GM12873 (cell line): ENCODE measurements around the gene WFS1.

Source experiments
- CTCF ChIP-seq: IDR thresholded peaks from 2 replicates; pipeline ENCODE4 v1.5.1; 2012; ENCODE audit warnings: low read depth, mild to moderate bottlenecking, moderate library complexity, low read length, control low read depth; ENCODE audit not compliant: insufficient read depth; ENCODE audit errors: missing control alignments

Gene WFS1

DNA sequence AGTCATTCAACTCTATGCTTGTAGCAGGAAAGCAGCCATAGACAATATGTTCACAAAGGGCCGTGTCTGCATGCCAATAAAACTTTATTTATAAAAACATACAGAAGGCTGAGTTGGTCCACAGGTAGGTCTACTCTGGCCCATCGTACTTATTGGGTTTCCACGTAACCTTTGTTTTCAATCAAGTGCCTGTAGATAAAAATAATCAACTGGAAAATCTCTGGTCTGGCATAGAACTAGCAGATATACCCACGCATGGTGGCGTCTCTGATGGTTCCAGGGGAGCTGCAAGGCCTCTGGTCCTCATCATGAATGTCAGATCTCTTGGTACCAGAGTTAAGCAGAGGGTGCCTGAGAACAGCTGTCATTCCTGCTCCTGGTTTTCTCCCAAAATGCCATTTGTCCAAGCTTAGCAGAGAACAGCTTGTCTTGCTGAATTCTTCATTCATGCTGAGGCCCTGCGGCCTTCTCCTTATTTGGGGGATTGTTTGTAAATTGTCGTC is 37.9 kb upstream of the WFS1 start:
- no peak for TF ChIP-seq CTCF

DNA sequence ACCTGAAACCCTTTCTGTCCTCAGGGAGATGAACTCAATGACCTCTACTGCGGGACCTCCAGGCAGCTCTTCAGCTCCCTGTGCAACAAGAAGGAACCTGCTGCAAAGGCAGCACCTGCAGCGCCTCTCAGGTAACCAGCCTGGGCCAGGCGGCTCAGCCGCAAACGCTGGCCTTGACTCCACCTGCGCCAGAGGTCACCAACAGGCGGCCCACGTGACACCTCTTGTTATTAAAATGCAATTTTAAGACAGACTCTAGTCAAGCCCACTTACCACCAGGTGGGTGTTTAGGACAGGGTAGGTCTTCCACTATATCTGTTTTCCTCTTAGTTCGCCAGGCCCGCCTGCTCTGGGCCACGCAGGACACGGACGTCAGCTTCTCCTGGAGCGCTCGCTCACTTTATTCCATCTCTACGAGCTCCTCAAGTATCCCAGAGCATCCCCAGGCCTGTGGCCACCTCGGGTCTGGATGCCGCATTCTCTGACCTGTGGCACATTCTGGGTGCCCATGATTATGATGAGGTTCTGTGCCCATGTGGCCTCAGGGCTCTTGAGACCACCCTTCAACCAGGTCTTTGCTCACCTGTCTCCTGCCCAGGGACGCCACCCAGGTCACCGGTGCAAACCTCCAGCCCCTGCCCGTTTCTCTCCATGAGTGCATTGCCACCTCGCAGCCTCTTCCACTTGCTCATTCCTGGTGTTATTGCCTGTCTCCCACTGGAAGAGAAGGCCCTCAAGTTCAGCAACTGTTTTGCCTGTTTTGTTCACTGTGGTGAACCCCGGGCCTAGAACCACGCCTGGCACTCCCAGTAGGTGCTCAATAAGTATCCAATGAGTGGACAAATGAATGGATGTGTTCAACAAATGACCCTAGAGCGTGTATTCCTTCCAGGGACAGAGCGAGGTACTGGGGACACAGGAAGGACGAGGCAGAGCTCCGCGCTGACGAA is 36.5 kb upstream of the WFS1 start:
- TF ChIP-seq CTCF: no peak

- no peak for TF ChIP-seq CTCF
Observed at GRCh38 chr4:6233929-6234328, 35.7 kb upstream of the WFS1 start.

GRCh38 chr4:6235012-6235411 is 34.6 kb upstream of the WFS1 start:
- TF ChIP-seq CTCF: no peak

GRCh38 chr4:6235901-6236640 is 33.6 kb upstream of the WFS1 start:
- TF ChIP-seq CTCF: no peak

GRCh38 chr4:6236816-6237390 is 32.7 kb upstream of the WFS1 start:
- no peak for TF ChIP-seq CTCF

GRCh38 chr4:6239486-6239885 is 30.2 kb upstream of the WFS1 start:
- no peak for TF ChIP-seq CTCF
